ENCODE measurements around the gene GPR158. TPM values are rescaled to one million over a fixed set of nuclear protein-coding genes. Genes with fewer than 3 reads are reported as not detected.

GPR158 gene
- total RNA-seq, 1 donor from 2014 or later, result 0.52 TPM

DNA sequence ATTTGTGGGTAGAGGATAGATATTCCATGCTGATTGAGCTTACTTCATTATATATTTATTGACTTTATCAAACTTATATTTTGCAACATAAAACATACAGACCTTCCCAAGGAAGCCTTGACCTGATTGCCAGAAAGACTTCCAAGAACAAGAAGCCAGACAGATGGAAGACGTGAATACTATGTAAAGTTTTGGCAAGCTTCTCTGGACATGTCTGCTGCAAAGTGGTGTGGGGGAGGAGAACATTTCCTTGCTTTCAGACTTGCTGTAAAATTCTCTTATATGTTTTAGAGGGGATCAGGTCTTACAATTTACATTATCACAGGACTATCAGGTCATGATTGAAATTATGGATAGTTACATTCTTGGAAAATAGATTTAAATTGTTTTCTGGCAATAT, 23.4 kb downstream of the GPR158 start:
- Histone ChIP-seq H3K4me1 (ENCODE audit: control insufficient read depth in 3 of 3, insufficient read depth in 3 of 3, low read length in 3 of 3) (no peaks in the 10 kb centered on the region), H3K4me3 (ENCODE audit: low read length in 3 of 3) (no peak overlapping the region), H3K36me3 (ENCODE audit: control insufficient read depth in 3 of 3, insufficient read depth in 3 of 3, low read length in 3 of 3) (no peaks in the 10 kb centered on the region), H3K27me3 (ENCODE audit: control insufficient read depth in 3 of 3, insufficient read depth in 3 of 3, low read length in 3 of 3) (no peaks in the 10 kb centered on the region), H3K27ac (ENCODE audit: low read depth, low read length) (no peak overlapping the region), H3K9me3 (ENCODE audit: control insufficient read depth in 3 of 3, low read length in 3 of 3) (no peaks in the 10 kb centered on the region), H3K9ac (ENCODE audit: low read depth in 1 of 3, low read length in 3 of 3) (no peak overlapping the region)

DNA sequence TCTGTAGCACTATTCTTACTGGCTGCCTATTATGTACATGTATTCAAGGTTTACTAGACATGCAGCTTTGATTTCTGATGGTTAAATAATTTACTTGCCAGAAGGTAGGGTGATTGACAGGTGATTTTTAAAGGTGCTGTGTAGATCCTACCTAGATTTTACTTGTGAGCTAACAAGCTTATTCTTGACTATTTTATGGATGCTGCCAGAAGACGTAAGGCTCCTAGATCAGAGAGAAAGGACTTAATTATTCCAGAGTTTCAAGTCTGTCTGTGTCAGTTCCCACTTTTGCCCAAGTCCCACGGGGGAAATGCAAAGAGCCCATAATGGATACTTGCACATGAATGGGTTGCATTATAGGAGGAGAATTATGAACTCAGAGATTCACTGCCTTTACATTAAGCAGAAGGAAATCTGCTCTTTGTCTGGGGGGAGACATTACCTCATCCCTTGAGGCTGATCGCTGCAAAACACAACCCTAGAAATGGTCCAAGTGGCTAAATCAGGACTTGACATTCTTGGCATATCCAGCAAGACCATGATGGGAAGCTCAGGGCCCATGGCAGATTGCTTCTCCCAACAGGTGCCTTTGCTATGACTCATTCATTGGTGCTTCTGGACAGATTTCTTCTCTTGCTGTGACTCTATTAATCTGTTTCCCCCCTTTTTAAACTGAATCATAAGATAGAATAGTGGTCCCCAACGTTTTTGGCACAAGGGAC, 32.1 kb downstream of the GPR158 start:
- Histone ChIP-seq H3K36me3 (ENCODE audit: control insufficient read depth in 3 of 3, insufficient read depth in 3 of 3, low read length in 3 of 3) (no peaks in the 10 kb centered on the region), H3K9me3 (ENCODE audit: control insufficient read depth in 3 of 3, low read length in 3 of 3) (no peaks in the 10 kb centered on the region), H3K27me3 (ENCODE audit: control insufficient read depth in 3 of 3, insufficient read depth in 3 of 3, low read length in 3 of 3) (no peaks in the 10 kb centered on the region), H3K4me3 (ENCODE audit: low read length in 3 of 3) (no peak overlapping the region), H3K4me1 (ENCODE audit: control insufficient read depth in 3 of 3, insufficient read depth in 3 of 3, low read length in 3 of 3) (no peaks in the 10 kb centered on the region), H3K27ac (ENCODE audit: low read depth, low read length) (no peak overlapping the region), H3K9ac (ENCODE audit: low read depth in 1 of 3, low read length in 3 of 3) (no peak overlapping the region)

DNA sequence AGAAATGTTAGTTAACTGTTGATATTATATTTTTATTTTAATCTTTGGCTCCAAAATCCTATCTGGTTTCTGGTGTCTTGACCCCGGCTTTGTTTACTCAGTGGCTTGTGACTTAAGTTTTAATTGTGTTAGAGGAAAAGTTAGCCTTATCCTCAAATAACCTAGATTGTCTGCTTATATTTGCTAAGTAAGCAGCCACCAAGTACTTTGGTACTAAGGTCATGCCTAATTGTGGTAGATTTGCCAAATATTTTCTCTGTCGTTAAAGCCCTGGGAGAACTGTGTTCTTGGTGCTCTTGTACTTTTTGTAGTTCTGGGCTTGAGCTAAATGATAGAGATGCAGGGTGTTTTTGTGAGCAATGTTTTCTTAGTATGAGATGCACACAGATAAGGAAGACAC, 34.8 kb downstream of the GPR158 start:
- no peak overlapping the region for H3K27ac ChIP-seq (ENCODE audit: low read depth, low read length)
- H3K36me3 ChIP-seq (ENCODE audit: control insufficient read depth in 3 of 3, insufficient read depth in 3 of 3, low read length in 3 of 3), result no peaks in the 10 kb centered on the region
- H3K4me3 ChIP-seq (ENCODE audit: low read length in 3 of 3), result no peak overlapping the region
- no peaks in the 10 kb centered on the region for H3K9me3 ChIP-seq (ENCODE audit: control insufficient read depth in 3 of 3, low read length in 3 of 3)
- H3K27me3 ChIP-seq (ENCODE audit: control insufficient read depth in 3 of 3, insufficient read depth in 3 of 3, low read length in 3 of 3), result no peaks in the 10 kb centered on the region
- H3K9ac ChIP-seq (ENCODE audit: low read depth in 1 of 3, low read length in 3 of 3), result no peak overlapping the region
- no peaks in the 10 kb centered on the region for H3K4me1 ChIP-seq (ENCODE audit: control insufficient read depth in 3 of 3, insufficient read depth in 3 of 3, low read length in 3 of 3)

DNA sequence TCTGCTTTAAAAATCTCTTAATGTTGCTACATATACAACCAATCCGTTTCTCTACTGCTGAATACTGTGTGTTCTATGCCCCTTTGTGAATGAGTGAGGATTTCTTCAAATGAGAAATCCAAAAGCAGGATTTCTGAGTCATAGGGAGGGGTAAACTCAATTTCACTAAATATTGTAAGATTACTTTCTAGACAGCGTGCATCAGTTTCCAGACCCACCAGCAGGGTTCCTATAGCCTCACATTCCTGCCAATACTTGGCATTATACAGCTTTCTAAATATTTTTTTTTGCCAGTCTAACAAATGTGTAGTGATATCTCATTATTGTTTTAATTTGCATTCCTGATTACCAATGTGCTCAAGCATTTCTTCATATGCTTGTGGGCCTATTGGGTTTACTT, 35.5 kb downstream of the GPR158 start:
- Histone ChIP-seq H3K9ac (ENCODE audit: low read depth in 1 of 3, low read length in 3 of 3) (no peak overlapping the region), H3K36me3 (ENCODE audit: control insufficient read depth in 3 of 3, insufficient read depth in 3 of 3, low read length in 3 of 3) (no peaks in the 10 kb centered on the region), H3K4me3 (ENCODE audit: low read length in 3 of 3) (no peak overlapping the region), H3K4me1 (ENCODE audit: control insufficient read depth in 3 of 3, insufficient read depth in 3 of 3, low read length in 3 of 3) (no peaks in the 10 kb centered on the region), H3K27ac (ENCODE audit: low read depth, low read length) (no peak overlapping the region), H3K9me3 (ENCODE audit: control insufficient read depth in 3 of 3, low read length in 3 of 3) (no peaks in the 10 kb centered on the region), H3K27me3 (ENCODE audit: control insufficient read depth in 3 of 3, insufficient read depth in 3 of 3, low read length in 3 of 3) (no peaks in the 10 kb centered on the region)

DNA sequence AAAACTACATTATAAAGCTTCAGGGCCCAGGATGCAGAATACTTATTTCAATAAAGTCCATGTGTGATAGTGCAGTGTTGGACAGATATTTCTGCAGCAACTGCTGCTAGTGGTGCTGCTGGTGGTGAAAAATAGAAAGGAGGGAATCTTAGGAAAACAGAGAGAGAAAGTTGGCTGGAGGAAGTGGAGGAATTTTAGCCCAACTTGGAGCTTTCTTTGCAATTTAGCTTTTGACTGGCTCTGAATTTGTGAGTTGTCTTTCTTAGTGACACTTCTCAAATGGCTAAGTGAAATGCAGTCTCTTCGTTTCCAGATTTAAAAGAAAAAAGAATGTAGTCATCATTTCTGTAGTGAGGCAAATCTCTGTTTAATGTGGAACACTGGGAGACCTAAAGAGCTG, 45.4 kb downstream of the GPR158 start:
- H3K4me1 ChIP-seq (ENCODE audit: control insufficient read depth in 3 of 3, insufficient read depth in 3 of 3, low read length in 3 of 3), result no peaks in the 10 kb centered on the region
- no peaks in the 10 kb centered on the region for H3K9me3 ChIP-seq (ENCODE audit: control insufficient read depth in 3 of 3, low read length in 3 of 3)
- H3K27me3 ChIP-seq (ENCODE audit: control insufficient read depth in 3 of 3, insufficient read depth in 3 of 3, low read length in 3 of 3), result no peaks in the 10 kb centered on the region
- H3K36me3 ChIP-seq (ENCODE audit: control insufficient read depth in 3 of 3, insufficient read depth in 3 of 3, low read length in 3 of 3), result no peaks in the 10 kb centered on the region
- H3K9ac ChIP-seq (ENCODE audit: low read depth in 1 of 3, low read length in 3 of 3), result no peak overlapping the region
- no peak overlapping the region for H3K27ac ChIP-seq (ENCODE audit: low read depth, low read length)
- no peak overlapping the region for H3K4me3 ChIP-seq (ENCODE audit: low read length in 3 of 3)

DNA sequence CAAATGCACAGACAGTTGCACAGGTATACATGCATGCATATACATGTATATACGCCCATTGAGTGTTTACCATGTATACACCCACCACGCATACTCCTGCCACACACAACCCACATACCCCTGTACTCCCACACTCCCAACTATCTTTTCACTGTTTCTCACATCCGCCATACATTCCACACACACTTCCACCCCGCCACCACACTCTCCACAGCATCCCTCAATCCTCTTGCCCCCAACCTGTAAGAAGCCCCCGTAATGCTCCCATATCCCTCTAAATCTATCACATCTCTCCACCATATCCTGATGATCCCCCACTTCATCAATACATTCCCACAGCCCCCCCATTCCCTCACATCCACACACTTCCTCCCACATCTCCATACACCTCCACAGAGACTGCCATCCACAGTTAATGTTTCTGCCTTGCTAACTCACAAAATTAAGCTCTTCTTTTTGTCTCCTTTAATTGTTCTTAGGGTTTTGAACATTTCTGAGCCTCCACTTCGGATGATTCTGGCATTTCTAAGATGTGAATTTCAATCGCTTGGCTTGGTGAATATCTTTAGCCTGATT, 47.4 kb downstream of the GPR158 start:
- no peak overlapping the region for H3K27ac ChIP-seq (ENCODE audit: low read depth, low read length)
- H3K9me3 ChIP-seq (ENCODE audit: control insufficient read depth in 3 of 3, low read length in 3 of 3), result no peaks in the 10 kb centered on the region
- H3K4me1 ChIP-seq (ENCODE audit: control insufficient read depth in 3 of 3, insufficient read depth in 3 of 3, low read length in 3 of 3), result no peaks in the 10 kb centered on the region
- H3K9ac ChIP-seq (ENCODE audit: low read depth in 1 of 3, low read length in 3 of 3), result no peak overlapping the region
- H3K27me3 ChIP-seq (ENCODE audit: control insufficient read depth in 3 of 3, insufficient read depth in 3 of 3, low read length in 3 of 3), result no peaks in the 10 kb centered on the region
- no peaks in the 10 kb centered on the region for H3K36me3 ChIP-seq (ENCODE audit: control insufficient read depth in 3 of 3, insufficient read depth in 3 of 3, low read length in 3 of 3)
- H3K4me3 ChIP-seq (ENCODE audit: low read length in 3 of 3), result no peak overlapping the region

DNA sequence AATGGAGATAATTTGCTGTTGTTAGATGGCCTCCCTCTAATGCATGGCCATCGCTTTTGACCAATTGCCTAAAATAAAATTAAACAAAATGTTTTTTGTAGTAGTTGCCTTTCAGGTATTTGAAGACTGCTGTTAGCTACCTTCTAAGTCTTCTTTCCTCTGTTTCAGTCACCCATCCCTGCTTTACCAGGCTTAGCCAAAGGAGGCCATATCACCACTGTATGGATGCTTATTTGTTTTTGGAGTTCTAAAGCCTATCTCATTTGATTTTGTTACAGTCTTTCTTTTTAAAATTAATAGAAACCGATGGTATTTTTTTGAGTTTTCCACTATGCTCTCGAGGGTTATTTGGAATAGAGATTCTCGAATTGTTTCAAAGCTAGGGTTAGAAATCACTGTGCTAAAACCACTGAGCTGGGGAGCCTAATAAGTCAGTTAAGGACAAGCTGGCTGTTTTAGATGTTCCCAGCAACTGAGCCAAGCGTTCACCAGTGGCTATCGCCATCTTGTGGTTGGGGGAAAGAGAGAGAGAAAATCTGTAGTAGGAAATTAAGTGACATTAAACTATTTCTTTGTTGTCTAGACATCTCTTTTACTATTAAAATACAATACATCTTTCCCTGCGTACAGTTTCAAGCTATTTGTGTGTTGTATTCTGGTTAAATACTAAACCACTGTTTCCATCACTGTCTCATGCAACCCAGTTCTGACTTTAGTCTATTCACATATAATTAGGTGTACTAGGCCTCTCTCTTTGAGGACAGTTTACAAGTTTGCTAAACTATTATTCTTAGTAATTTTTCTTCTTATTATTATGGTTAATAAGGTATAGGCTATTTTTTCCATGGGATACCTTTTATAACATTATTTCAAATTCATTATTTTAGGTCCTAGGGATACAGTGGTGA, 52.2 kb downstream of the GPR158 start:
- Histone ChIP-seq H3K4me3 (ENCODE audit: low read length in 3 of 3) (no peak overlapping the region), H3K9ac (ENCODE audit: low read depth in 1 of 3, low read length in 3 of 3) (no peak overlapping the region), H3K4me1 (ENCODE audit: control insufficient read depth in 3 of 3, insufficient read depth in 3 of 3, low read length in 3 of 3) (no peaks in the 10 kb centered on the region), H3K27ac (ENCODE audit: low read depth, low read length) (no peak overlapping the region), H3K9me3 (ENCODE audit: control insufficient read depth in 3 of 3, low read length in 3 of 3) (no peaks in the 10 kb centered on the region), H3K36me3 (ENCODE audit: control insufficient read depth in 3 of 3, insufficient read depth in 3 of 3, low read length in 3 of 3) (no peaks in the 10 kb centered on the region), H3K27me3 (ENCODE audit: control insufficient read depth in 3 of 3, insufficient read depth in 3 of 3, low read length in 3 of 3) (no peaks in the 10 kb centered on the region)

DNA sequence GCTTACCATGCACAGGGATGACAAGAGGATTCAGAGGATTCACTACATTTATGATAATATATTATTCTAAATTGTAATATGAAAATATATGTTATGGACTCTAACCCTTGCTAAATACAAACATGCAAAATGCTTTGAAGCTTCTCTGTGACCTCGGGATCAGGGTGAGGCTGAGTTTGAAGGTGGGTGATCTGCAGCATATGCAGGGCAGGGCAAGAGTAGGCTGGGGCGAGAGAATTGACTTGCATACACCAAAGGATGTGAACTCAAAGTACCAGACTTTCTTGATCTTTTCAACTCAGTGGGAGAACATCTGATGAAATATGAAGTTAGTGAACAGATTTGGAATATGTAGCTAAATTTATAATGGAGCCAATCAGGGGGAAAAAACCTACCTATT, 57.0 kb downstream of the GPR158 start:
- Histone ChIP-seq H3K9ac (ENCODE audit: low read depth in 1 of 3, low read length in 3 of 3) (no peak overlapping the region), H3K4me1 (ENCODE audit: control insufficient read depth in 3 of 3, insufficient read depth in 3 of 3, low read length in 3 of 3) (no peaks in the 10 kb centered on the region), H3K27ac (ENCODE audit: low read depth, low read length) (no peak overlapping the region), H3K27me3 (ENCODE audit: control insufficient read depth in 3 of 3, insufficient read depth in 3 of 3, low read length in 3 of 3) (no peaks in the 10 kb centered on the region), H3K9me3 (ENCODE audit: control insufficient read depth in 3 of 3, low read length in 3 of 3) (no peaks in the 10 kb centered on the region), H3K4me3 (ENCODE audit: low read length in 3 of 3) (no peak overlapping the region), H3K36me3 (ENCODE audit: control insufficient read depth in 3 of 3, insufficient read depth in 3 of 3, low read length in 3 of 3) (no peaks in the 10 kb centered on the region)

DNA sequence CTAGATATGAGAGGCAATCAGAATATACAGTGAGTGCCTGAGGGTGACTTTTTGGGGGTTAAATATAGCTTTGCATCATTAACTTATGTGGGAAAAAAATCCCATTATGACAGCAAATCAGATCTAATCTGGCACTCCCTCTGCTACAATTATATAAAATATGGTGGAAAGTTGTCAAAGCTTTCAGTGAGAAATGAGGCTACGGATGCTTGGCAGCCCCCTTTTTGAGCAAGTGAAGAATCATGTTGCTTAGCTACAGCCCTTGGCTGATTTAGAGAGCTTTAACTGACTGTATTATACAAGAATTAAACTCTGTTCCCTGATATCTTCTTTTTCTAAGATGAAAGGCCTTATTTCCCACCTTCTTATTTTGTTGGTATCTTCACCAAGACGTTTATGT, 57.4 kb downstream of the GPR158 start:
- H3K27ac ChIP-seq (ENCODE audit: low read depth, low read length), result no peak overlapping the region
- no peaks in the 10 kb centered on the region for H3K36me3 ChIP-seq (ENCODE audit: control insufficient read depth in 3 of 3, insufficient read depth in 3 of 3, low read length in 3 of 3)
- no peak overlapping the region for H3K9ac ChIP-seq (ENCODE audit: low read depth in 1 of 3, low read length in 3 of 3)
- no peaks in the 10 kb centered on the region for H3K27me3 ChIP-seq (ENCODE audit: control insufficient read depth in 3 of 3, insufficient read depth in 3 of 3, low read length in 3 of 3)
- no peak overlapping the region for H3K4me3 ChIP-seq (ENCODE audit: low read length in 3 of 3)
- H3K4me1 ChIP-seq (ENCODE audit: control insufficient read depth in 3 of 3, insufficient read depth in 3 of 3, low read length in 3 of 3), result no peaks in the 10 kb centered on the region
- no peaks in the 10 kb centered on the region for H3K9me3 ChIP-seq (ENCODE audit: control insufficient read depth in 3 of 3, low read length in 3 of 3)

DNA sequence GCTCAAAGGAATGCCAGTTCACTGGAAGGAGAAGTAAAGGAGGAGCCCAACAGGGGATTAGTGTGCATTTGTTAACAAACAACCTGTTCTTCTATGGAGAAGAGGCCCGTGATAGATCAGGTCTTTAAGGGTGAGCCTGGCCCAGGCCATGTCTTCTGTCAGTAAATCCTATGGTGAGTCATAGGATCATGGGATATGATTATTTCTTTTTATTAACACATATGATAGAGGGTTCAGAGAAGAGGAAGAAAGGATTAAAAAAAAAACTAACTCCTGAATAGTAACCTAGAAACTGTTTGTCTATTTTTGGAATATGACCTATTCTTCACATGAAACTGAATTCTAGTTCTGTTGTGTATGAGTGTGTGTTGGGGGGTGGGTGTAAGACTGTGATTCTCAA, 70.4 kb downstream of the GPR158 start:
- no peak overlapping the region for H3K4me3 ChIP-seq (ENCODE audit: low read length in 3 of 3)
- no peaks in the 10 kb centered on the region for H3K27me3 ChIP-seq (ENCODE audit: control insufficient read depth in 3 of 3, insufficient read depth in 3 of 3, low read length in 3 of 3)
- H3K27ac ChIP-seq (ENCODE audit: low read depth, low read length), result no peak overlapping the region
- no peaks in the 10 kb centered on the region for H3K9me3 ChIP-seq (ENCODE audit: control insufficient read depth in 3 of 3, low read length in 3 of 3)
- no peak overlapping the region for H3K9ac ChIP-seq (ENCODE audit: low read depth in 1 of 3, low read length in 3 of 3)
- no peaks in the 10 kb centered on the region for H3K36me3 ChIP-seq (ENCODE audit: control insufficient read depth in 3 of 3, insufficient read depth in 3 of 3, low read length in 3 of 3)
- no peaks in the 10 kb centered on the region for H3K4me1 ChIP-seq (ENCODE audit: control insufficient read depth in 3 of 3, insufficient read depth in 3 of 3, low read length in 3 of 3)

Data from skeletal muscle tissue (tissue), 4 donors.